Cardiac muscle cell (in vitro differentiated cells and primary cell): ENCODE results near the gene IGSF5. TPM values are rescaled to one million over a fixed set of nuclear protein-coding genes. Genes with fewer than 3 reads are reported as not detected.

Source experiments
- DNase-seq, 2 donors: peaks; one replicate each; pipeline versions ENCODE4 v3.0.0 to v3.0.0-alpha.2; 2010 to 2017; ENCODE audit warnings: low read depth in 1 of 2, low spot score in 1 of 2
- H3K27ac ChIP-seq: fragments of 200-600 bp; sonication (generic); 2 replicates; pipeline ENCODE4 v1.5.1; 2016
- H3K27me3 ChIP-seq: fragments of 200-600 bp; sonication (generic); 2 replicates; pipeline ENCODE4 v1.6.0; 2016; ENCODE audit warnings: control low read depth
- H3K36me3 ChIP-seq: fragments of 200-600 bp; sonication (generic); 2 replicates; pipeline ENCODE4 v1.5.1; 2016; ENCODE audit warnings: control low read depth
- H3K4me1 ChIP-seq: fragments of 200-600 bp; sonication (generic); 2 replicates; pipeline ENCODE4 v1.8.1; 2017; ENCODE audit warnings: low read depth, mild to moderate bottlenecking, mixed run types
- H3K4me3 ChIP-seq: fragments of 200-600 bp; sonication (generic); 2 replicates; pipeline ENCODE4 v1.5.1; 2016; ENCODE audit warnings: mild to moderate bottlenecking
- H3K9me3 ChIP-seq: fragments of 200-600 bp; sonication (generic); 2 replicates; pipeline ENCODE4 v1.5.1; 2017; ENCODE audit warnings: low read depth, mild to moderate bottlenecking, control low read depth
- polyA plus RNA-seq: library from polyadenylated mRNA; unstranded; fragments of >200 nt; fragmentation: Nextera tagmentation; extraction: Ambion mirVana; gene quantifications from 2 replicates; pipeline ENCODE4 v1.2.1, GENCODE V29; 2016
- total RNA-seq: library from RNA; depleted of rRNA; stranded (reverse); fragments of >200 nt; gene quantifications from 2 replicates; pipeline ENCODE4 v1.2.3, GENCODE V29; 2016
- TF ChIP-seq, protein P1 (sequence below): IDR thresholded peaks from 2 replicates; pipeline ENCODE4 v1.5.1; 2012; ENCODE audit warnings: low read depth, mild to moderate bottlenecking, low read length

The IGSF5 gene
- total and polyA plus RNA-seq, 2 experiments from 2014 or later, result 1.7 to 3.1 TPM

DNA sequence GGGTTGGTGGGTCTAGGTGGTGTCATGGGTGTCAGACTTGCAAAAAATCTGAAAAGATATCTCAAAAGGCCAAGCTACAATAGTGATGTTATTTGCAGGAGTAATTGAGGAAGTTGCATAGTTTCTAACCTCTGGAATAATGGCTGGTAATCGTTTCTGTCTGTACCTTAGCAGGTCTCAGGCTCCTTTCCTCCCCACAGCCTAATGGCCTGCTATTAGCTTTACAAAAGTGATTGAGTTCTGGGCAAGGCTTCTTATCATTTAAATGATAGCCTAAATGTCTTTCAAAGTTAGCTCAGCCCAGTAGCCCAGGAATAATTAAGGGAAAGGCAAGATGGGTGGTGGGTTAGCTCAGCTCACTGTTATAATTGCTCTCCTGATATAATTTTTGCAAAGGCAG is 37.7 kb upstream of the IGSF5 start:
- H3K27me3 ChIP-seq, result no peaks in the 10 kb centered on the region
- DNase-seq, result no peak
- peak overlapping the region; percentile 30 for H3K27ac ChIP-seq
- H3K36me3 ChIP-seq, result no peaks in the 10 kb centered on the region
- H3K4me1 ChIP-seq, result peaks cover 14% of the 10 kb centered on the region
- H3K4me3 ChIP-seq, result no peak overlapping the region
- H3K9me3 ChIP-seq, result no peaks in the 10 kb centered on the region
- TF ChIP-seq, protein P1, sequence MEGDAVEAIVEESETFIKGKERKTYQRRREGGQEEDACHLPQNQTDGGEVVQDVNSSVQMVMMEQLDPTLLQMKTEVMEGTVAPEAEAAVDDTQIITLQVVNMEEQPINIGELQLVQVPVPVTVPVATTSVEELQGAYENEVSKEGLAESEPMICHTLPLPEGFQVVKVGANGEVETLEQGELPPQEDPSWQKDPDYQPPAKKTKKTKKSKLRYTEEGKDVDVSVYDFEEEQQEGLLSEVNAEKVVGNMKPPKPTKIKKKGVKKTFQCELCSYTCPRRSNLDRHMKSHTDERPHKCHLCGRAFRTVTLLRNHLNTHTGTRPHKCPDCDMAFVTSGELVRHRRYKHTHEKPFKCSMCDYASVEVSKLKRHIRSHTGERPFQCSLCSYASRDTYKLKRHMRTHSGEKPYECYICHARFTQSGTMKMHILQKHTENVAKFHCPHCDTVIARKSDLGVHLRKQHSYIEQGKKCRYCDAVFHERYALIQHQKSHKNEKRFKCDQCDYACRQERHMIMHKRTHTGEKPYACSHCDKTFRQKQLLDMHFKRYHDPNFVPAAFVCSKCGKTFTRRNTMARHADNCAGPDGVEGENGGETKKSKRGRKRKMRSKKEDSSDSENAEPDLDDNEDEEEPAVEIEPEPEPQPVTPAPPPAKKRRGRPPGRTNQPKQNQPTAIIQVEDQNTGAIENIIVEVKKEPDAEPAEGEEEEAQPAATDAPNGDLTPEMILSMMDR, result no peak

DNA sequence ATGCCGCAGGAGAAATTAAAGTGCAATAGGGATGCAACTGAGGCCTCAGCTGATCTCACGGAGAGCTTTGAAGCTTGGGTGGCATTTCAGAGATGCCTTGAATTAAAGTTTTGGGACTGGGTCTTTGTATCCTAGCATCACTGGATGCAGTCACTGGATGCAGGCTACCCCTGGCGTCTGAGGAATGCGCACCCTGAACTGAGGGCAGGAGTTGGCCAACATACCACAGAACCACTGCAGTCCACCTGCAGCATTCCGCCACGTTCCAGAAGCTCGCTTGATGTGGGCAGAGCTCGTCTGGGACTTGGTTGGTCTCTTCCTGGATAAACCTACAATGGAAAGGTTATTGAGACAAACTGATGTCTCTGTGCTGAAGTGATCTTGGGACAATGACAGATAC is 34.1 kb upstream of the IGSF5 start:
- H3K9me3 ChIP-seq, result no peaks in the 10 kb centered on the region
- no peak overlapping the region for H3K4me3 ChIP-seq
- no peak overlapping the region for H3K27ac ChIP-seq
- no peaks in the 10 kb centered on the region for H3K27me3 ChIP-seq
- peaks cover 14% of the 10 kb centered on the region for H3K4me1 ChIP-seq
- H3K36me3 ChIP-seq, result no peaks in the 10 kb centered on the region
- TF ChIP-seq, protein P1, result no peak
- DNase-seq, result no peak

DNA sequence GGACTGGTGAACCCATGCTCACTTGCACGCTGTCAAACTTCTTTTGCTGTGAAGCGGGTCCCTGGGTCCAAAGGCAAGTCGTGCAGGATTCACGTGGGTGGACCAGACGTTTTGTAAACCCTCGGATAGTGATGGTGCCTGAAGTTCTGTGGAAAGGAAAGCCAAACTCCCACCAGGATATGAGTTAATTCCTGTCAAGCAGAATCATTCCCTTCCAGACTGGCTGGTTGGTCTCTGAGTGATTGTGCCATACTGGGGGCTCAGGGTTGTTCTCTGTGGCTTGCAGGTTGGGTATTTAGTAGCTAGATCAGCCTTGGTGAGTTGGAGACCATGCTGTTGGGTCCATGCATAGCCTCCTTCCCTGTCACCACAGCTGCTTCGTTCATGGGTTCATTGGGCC is 32.7 kb upstream of the IGSF5 start:
- H3K27me3 ChIP-seq, result no peaks in the 10 kb centered on the region
- no peaks in the 10 kb centered on the region for H3K9me3 ChIP-seq
- no peak overlapping the region for H3K4me3 ChIP-seq
- H3K27ac ChIP-seq, result no peak overlapping the region
- TF ChIP-seq, protein P1, result no peak
- H3K36me3 ChIP-seq, result no peaks in the 10 kb centered on the region
- DNase-seq, result no peak
- peaks cover 4% of the 10 kb centered on the region for H3K4me1 ChIP-seq

DNA sequence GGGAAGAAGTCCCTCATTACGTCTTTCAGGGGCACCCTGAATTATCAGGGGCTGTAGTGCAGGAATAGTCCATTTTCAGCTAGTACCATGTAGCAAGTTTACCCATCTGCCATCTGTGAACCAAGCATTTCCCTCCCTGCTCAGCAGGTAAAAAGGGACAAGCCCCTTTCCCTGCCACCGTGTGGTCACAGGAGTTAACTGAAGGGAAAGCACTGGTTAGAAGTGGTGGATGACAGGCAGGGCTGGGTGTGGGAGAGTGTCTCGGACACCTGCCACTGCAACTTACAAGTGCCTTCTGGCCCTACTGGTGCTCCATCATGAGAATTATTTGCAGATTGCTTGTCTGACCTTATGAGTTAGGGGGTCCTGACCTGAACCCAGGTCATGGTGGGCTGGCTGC is 32.0 kb upstream of the IGSF5 start:
- no peaks in the 10 kb centered on the region for H3K4me1 ChIP-seq
- H3K4me3 ChIP-seq, result no peak overlapping the region
- no peaks in the 10 kb centered on the region for H3K9me3 ChIP-seq
- no peaks in the 10 kb centered on the region for H3K27me3 ChIP-seq
- no peaks in the 10 kb centered on the region for H3K36me3 ChIP-seq
- H3K27ac ChIP-seq, result no peak overlapping the region
- TF ChIP-seq, protein P1, result no peak
- peak in 1 of 2 donors; percentile 72 for DNase-seq

DNA sequence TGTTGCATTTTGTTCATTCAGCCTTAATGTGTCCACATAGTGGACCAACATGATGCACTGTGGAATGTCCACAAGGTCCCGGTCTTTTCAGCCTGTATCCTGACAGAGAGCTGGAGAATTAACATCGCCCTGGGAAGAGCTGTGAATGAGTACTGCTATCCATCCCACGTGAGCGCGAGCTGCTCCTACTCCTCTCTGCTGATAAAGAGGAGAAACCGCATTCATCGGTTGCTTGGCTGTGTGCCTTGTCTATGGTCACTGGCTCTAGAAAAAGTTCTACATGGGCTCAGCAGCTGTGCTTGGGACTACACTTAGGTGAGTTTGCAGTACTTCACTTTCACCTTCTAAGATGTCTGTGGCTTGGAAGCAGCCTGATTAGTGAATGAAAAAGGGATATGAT is 31.1 kb upstream of the IGSF5 start:
- DNase-seq, result peak in 1 of 2 donors; percentile 20
- Histone ChIP-seq H3K9me3 (no peaks in the 10 kb centered on the region), H3K4me3 (no peak overlapping the region), H3K27ac (no peak overlapping the region), H3K4me1 (no peaks in the 10 kb centered on the region), H3K27me3 (no peaks in the 10 kb centered on the region), H3K36me3 (no peaks in the 10 kb centered on the region)
- TF ChIP-seq, protein P1, result no peak

DNA sequence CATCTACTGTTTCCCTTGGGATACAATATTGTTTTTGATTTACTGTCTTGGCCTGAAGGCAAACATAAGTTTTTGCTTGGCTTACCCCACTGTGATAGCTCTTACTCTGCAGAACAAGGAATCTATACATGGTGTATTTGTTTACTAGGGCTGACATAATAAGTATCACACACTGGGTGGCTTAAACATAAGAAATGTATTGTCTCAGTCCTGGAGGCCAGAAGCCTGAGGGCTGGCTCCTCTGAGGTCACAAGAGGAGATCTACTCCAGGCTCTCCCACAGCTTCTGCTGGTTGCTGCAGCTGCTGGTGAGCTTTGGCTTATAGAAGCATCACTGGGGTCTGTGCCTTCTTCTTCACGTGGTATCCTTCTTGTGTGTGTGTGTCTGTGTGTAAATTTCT is 30.7 kb upstream of the IGSF5 start:
- TF ChIP-seq, protein P1, result no peak
- H3K36me3 ChIP-seq, result no peaks in the 10 kb centered on the region

More for the DNA sequence above, 30.7 kb upstream of the IGSF5 start:
- Histone ChIP-seq H3K4me3 (no peak overlapping the region), H3K27ac (no peak overlapping the region), H3K4me1 (no peaks in the 10 kb centered on the region), H3K9me3 (no peaks in the 10 kb centered on the region), H3K27me3 (no peaks in the 10 kb centered on the region)
- no peak for DNase-seq
